Glutamatergic neuron (in vitro differentiated cells): ENCODE measurements around the gene NDUFB7. TPM values are rescaled to one million over a fixed set of nuclear protein-coding genes. Genes with fewer than 3 reads are reported as not detected.

Experiments
- DNase-seq: peaks from one replicate; pipeline ENCODE4 v3.0.0; 2022
- H3K27ac Mint-ChIP-seq: one replicate; pipeline ENCODE4 v1.8.0; 2020; ENCODE audit warnings: mild to moderate bottlenecking, mixed read lengths, inconsistent platforms; ENCODE audit not compliant: unreplicated experiment
- H3K27me3 Mint-ChIP-seq: one replicate; pipeline ENCODE4 v1.8.0; 2020; ENCODE audit warnings: mild to moderate bottlenecking, moderate library complexity, mixed read lengths, inconsistent platforms; ENCODE audit not compliant: unreplicated experiment
- H3K36me3 Mint-ChIP-seq: one replicate; pipeline ENCODE4 v1.8.0; 2020; ENCODE audit warnings: mild to moderate bottlenecking, mixed read lengths, inconsistent platforms; ENCODE audit not compliant: unreplicated experiment
- H3K4me1 Mint-ChIP-seq: one replicate; pipeline ENCODE4 v1.8.0; 2020; ENCODE audit warnings: mild to moderate bottlenecking, low read depth, mixed read lengths, inconsistent platforms; ENCODE audit not compliant: unreplicated experiment
- H3K4me3 Mint-ChIP-seq: one replicate; pipeline ENCODE4 v1.8.0; 2020; ENCODE audit warnings: mild to moderate bottlenecking, mixed read lengths, inconsistent platforms; ENCODE audit not compliant: unreplicated experiment
- H3K9me3 Mint-ChIP-seq: one replicate; pipeline ENCODE4 v1.8.0; 2020; ENCODE audit warnings: mild to moderate bottlenecking, moderate library complexity, mixed read lengths, inconsistent platforms; ENCODE audit not compliant: unreplicated experiment
- CTCF ChIP-seq: fragments of 200-600 bp; sonication (generic); IDR thresholded peaks from one replicate; pipeline ENCODE4 v1.5.0; 2021; ENCODE audit not compliant: partially characterized antibody, unreplicated experiment
- total RNA-seq: library from RNA; stranded (reverse); fragmentation: NEBNext Ultra II Directional; extraction: Animal tissue kit (Norgen Biotek cat#: 25700); gene quantifications from one replicate; pipeline ENCODE4 v1.2.1, GENCODE V29; 2021; ENCODE audit not compliant: unreplicated experiment

NDUFB7 gene
- total RNA-seq, 1 donor from 2014 or later = 145 TPM

- Mint-ChIP-seq H3K9me3 (peaks cover 5% of the 10 kb centered on the region), H3K27me3 (no peaks in the 10 kb centered on the region), H3K4me1 (peaks cover 3% of the 10 kb centered on the region), H3K27ac (peak within 1 kb of the TSS; percentile 82), H3K36me3 (no peaks in the 10 kb centered on the region), H3K4me3 (peak within 1 kb of the TSS; percentile 93)
- TF ChIP-seq CTCF = no peak
- DNase-seq = peak; percentile 100
Measured at GRCh38 chr19:14529254-14530004, 42.4 kb downstream of the NDUFB7 start, which contains the start of gene TECR. Gene TECR, plus strand, starts transcription at chr19:14529594. Its CDS starts 103 bp downstream, at chr19:14529697.

GRCh38 chr19:14528419-14529253, 43.2 kb downstream of the NDUFB7 start:
- no peaks in the 10 kb centered on the region for H3K27me3 Mint-ChIP-seq
- H3K9me3 Mint-ChIP-seq = peaks cover 5% of the 10 kb centered on the region
- TF ChIP-seq CTCF = no peak
- no peaks in the 10 kb centered on the region for H3K36me3 Mint-ChIP-seq
- DNase-seq = no peak
- peaks cover 3% of the 10 kb centered on the region for H3K4me1 Mint-ChIP-seq
- peak overlapping the region; percentile 93 for H3K4me3 Mint-ChIP-seq
- H3K27ac Mint-ChIP-seq = peak overlapping the region; percentile 55

- peaks cover 3% of the 10 kb centered on the region for H3K4me1 Mint-ChIP-seq
- H3K4me3 Mint-ChIP-seq = no peak overlapping the region
- no peak for DNase-seq
Measured at GRCh38 chr19:14526423-14526822, 45.4 kb downstream of the NDUFB7 start.

GRCh38 chr19:14525729-14526128, 46.1 kb downstream of the NDUFB7 start:
- no peak for TF ChIP-seq CTCF
- peaks cover 2% of the 10 kb centered on the region for H3K27me3 Mint-ChIP-seq
- H3K27ac Mint-ChIP-seq = no peak overlapping the region
- H3K9me3 Mint-ChIP-seq = peaks cover 4% of the 10 kb centered on the region
- DNase-seq = no peak
- H3K4me1 Mint-ChIP-seq = peaks cover 1% of the 10 kb centered on the region
- no peak overlapping the region for H3K4me3 Mint-ChIP-seq
- H3K36me3 Mint-ChIP-seq = no peaks in the 10 kb centered on the region

More at GRCh38 chr19:14526423-14526822, 45.4 kb downstream of the NDUFB7 start:
- Mint-ChIP-seq H3K27ac (peak overlapping the region; percentile 26), H3K27me3 (peaks cover 2% of the 10 kb centered on the region), H3K36me3 (no peaks in the 10 kb centered on the region), H3K9me3 (peaks cover 5% of the 10 kb centered on the region)
- TF ChIP-seq CTCF = no peak
